ENCODE measurements around the gene ZNF74.

DNA sequence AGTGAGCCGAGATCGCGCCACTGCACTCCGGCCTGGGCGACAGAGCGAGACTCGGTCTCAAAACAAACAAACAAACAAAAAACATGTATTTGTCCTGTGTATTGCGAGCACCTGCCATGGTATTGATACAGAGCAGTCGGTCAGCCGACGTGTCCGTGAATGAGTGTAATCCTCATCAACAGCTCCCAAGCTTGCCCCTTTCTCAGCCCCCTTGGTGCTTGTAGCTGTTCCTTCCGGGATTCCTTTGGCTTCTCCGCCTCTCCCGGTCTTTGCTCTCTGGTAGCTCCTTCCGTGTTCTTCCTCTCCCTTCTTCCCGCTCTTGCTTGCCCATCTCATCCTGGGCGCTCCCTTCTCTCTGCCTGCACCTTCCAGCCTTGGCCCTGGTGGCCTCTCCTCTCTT lies 10.9 kb downstream of the ZNF74 start:
- TF ChIP-seq CTCF (IDR thresholded peaks at IDR 0.05 in 4 of 5, conservative IDR thresholded peaks at IDR 0.05 in 1 of 5) (no peak), POLR2A (IDR thresholded peaks at IDR 0.05) (no peak)
